ENCODE measurements around the gene TMPRSS15.

DNA sequence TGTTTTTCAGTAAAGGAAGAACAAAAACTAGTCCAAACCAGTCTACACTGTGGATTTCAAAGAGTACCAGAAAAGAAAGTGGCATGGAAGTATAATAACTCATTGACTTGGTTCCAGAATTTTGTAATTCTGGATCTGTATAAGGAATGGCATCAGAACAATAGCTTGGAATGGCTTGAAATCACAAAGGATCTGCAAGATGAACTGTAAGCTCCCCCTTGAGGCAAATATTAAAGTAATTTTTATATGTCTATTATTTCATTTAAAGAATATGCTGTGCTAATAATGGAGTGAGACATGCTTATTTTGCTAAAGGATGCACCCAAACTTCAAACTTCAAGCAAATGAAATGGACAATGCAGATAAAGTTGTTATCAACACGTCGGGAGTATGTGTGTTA, 137.6 kb downstream of the TMPRSS15 start:
- TF ChIP-seq, protein P1, sequence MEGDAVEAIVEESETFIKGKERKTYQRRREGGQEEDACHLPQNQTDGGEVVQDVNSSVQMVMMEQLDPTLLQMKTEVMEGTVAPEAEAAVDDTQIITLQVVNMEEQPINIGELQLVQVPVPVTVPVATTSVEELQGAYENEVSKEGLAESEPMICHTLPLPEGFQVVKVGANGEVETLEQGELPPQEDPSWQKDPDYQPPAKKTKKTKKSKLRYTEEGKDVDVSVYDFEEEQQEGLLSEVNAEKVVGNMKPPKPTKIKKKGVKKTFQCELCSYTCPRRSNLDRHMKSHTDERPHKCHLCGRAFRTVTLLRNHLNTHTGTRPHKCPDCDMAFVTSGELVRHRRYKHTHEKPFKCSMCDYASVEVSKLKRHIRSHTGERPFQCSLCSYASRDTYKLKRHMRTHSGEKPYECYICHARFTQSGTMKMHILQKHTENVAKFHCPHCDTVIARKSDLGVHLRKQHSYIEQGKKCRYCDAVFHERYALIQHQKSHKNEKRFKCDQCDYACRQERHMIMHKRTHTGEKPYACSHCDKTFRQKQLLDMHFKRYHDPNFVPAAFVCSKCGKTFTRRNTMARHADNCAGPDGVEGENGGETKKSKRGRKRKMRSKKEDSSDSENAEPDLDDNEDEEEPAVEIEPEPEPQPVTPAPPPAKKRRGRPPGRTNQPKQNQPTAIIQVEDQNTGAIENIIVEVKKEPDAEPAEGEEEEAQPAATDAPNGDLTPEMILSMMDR (IDR thresholded peaks at IDR 0.05; ENCODE audit: low read depth, low read length), result no peak
- TF ChIP-seq POLR2A (IDR thresholded peaks at IDR 0.05; ENCODE audit: extremely low read depth, insufficient read length) (no peak), MYC (IDR thresholded peaks at IDR 0.05; ENCODE audit: low read depth, low read length) (no peak)
- TF ChIP-seq, protein P2, sequence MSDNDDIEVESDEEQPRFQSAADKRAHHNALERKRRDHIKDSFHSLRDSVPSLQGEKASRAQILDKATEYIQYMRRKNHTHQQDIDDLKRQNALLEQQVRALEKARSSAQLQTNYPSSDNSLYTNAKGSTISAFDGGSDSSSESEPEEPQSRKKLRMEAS (IDR thresholded peaks at IDR 0.05; ENCODE audit: low read depth, low read length), result no peak
